ENCODE data around the gene SIX2. TPM values are rescaled to one million over a fixed set of nuclear protein-coding genes. Genes with fewer than 3 reads are reported as not detected.

SIX2 gene
- total RNA-seq, 1 donor from 2014 or later = 0.16 TPM

DNA sequence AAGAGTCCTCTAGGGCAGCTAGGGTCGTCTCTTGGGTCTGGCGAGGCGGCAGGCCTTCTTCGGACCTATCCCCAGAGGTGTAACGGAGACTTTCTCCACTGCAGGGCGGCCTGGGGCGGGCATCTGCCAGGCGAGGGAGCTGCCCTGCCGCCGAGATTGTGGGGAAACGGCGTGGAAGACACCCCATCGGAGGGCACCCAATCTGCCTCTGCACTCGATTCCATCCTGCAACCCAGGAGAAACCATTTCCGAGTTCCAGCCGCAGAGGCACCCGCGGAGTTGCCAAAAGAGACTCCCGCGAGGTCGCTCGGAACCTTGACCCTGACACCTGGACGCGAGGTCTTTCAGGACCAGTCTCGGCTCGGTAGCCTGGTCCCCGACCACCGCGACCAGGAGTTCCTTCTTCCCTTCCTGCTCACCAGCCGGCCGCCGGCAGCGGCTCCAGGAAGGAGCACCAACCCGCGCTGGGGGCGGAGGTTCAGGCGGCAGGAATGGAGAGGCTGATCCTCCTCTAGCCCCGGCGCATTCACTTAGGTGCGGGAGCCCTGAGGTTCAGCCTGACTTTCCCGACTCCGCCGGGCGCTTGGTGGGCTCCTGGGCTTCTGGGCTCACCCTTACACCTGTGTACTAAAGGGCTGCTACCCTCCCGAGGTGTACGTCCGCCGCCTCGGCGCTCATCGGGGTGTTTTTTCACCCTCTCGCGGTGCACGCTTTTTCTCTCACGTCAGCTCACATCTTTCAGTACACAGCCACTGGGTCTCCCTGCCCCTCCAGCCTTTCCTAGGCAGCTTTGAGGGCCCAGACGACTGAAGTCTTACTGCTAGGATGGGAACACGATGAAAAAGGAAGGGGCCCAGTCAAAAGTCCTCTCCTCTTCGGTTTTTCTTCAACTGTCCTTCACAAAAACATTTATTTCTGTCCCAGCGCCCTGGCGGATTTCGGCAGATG lies 8.1 kb downstream of the SIX2 start:
- no peak for DNase-seq

DNA sequence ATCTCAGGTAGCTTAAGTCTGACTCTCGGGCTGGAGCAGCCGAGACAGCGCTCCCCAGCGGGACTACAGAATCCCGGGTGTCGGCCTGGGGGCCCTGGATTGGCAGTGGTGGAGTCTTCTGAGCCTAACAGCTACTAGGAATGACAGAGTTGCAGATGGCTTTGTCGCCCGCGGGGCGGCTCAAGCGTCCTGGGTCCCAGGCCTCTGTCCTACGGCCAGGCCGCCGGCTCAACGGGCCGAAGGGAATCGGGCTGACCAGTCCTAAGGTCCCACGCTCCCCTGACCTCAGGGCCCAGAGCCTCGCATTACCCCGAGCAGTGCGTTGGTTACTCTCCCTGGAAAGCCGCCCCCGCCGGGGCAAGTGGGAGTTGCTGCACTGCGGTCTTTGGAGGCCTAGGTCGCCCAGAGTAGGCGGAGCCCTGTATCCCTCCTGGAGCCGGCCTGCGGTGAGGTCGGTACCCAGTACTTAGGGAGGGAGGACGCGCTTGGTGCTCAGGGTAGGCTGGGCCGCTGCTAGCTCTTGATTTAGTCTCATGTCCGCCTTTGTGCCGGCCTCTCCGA lies 8.8 kb downstream of the SIX2 start:
- DNase-seq = no peak

GRCh38 chr2:44999540-44999939 lies 9.7 kb downstream of the SIX2 start:
- DNase-seq = no peak

GRCh38 chr2:44997963-44998362 lies 11.3 kb downstream of the SIX2 start:
- no peak for DNase-seq

- DNase-seq = no peak
Measured at GRCh38 chr2:44996356-44996755, 12.9 kb downstream of the SIX2 start.

DNA sequence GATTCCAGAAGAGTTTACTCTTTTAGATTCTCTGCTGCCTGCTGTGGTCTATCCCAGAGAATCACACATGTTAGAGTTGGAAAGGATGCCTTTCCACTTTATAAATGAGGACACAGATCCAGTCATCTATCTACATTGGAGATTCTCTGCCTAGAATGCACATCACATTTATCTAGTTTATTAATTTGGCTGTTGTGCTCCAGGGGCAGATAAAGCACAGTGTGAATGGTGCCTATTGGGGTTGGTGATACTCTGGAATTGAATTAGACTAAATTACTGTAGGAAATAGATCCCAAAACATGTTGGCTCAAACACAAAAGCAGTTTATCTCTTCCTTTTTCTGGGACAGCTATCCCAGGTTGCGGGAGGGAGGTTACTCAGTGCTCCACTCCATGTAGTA lies 14.9 kb downstream of the SIX2 start:
- DNase-seq = no peak

GRCh38 chr2:44989176-44989575 lies 20.1 kb downstream of the SIX2 start:
- DNase-seq = no peak

- no peak for DNase-seq
Measured at GRCh38 chr2:44983836-44984604, 25.2 kb downstream of the SIX2 start.

DNA sequence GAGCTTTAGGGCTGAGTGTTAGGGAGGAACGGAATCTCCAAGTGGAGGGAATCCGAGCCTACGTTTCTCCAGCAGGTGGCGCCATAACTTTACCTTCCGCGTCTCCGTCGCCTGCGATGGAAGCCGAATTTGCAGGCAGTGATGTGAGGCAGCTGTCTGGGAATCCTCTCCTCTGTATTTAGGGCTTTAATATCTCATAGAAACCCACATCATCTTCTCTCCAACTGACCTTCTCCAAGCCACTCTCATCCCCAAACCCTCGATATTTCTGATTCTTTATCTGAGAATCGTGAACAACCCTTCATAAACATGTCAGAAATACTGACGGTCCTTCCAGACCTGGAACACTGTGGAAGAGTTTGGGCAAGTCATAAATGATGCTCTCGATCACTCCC lies 27.5 kb downstream of the SIX2 start:
- peak; percentile 37 for DNase-seq

- no peak for DNase-seq
Measured at GRCh38 chr2:44980751-44981713, 28.2 kb downstream of the SIX2 start.

GRCh38 chr2:44979581-44979980 lies 29.7 kb downstream of the SIX2 start:
- no peak for DNase-seq

DNA sequence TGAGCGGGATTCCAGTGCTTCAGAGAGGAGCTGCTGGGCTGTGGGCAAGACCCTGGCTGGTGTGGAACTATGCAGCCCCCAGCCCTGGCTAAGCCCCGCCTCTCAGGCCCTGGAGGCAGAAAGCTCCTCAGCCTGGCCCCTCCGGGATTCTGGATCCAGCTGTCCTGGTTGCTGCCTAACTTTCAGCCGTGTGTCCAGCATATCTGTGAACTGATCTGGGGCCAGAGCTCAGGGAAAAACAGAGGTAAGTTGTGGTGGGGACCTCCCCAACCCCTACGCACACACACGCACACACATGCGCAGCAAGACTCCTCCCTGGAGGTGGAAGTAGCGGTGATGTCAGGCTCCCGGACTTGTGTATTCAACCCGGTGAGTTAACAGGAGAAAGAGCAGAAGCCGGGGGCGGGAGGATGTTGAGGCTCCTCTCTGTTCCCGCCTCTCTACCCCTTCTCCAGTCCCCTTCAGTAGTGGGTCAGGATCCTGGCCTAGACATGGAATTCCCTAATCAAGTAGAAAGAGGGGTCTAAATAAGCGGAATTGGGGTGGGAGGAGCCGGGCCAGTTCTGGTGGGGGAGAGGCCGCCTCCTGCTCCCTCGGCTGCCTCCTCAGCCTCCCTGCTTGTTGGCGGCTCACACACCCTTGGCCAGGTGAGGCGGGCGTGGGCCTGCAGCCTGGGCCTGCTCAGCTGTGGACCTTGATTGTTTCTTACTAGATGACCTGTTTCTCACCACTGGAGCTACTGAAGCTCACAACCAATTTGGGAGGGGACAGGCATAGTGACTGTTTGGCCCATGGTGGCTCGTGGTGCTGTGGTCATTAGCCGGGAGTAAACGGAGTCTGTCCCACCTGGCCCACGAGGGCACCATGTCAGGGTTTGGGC lies 33.4 kb downstream of the SIX2 start:
- DNase-seq = no peak

- DNase-seq = no peak
Measured at GRCh38 chr2:44974064-44974715, 35.1 kb downstream of the SIX2 start.

DNA sequence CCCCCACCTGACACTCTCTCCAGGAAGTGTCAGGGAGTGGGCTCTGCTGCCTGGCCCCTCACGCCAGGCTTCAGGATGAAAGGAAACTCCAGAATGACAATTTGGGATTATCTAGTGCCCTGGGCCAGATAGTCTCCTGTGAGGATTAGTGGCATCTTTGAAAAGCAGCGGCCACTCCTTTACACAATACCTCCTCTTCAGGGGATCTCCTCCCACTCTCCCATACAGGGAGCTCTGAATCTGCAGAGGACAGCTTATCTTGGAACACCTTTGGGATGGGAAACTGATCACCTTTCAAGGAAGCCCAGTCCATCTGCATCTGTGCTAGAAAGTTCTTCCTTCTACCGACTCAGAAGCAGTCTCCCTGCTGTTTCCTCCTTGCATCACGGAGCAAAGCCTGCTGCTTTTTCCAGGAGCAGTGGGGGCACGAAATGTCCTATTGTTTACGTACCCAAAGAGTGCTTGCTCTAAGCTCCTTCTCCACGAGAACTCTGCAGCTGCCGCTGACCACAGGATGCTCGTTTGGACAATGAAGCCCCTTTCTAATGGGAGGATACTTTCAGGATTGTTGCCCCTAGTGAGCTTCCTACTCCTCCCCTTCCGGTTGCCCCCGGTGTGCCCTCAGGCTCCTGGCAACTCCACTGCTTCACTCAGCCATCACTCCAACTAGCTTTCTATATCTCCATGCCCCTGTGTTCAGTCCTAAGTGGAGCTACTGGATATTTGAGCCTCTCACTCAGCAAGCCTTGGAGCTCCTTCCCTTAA lies 36.3 kb downstream of the SIX2 start:
- no peak for DNase-seq

GRCh38 chr2:44970846-44971450 lies 38.3 kb downstream of the SIX2 start:
- no peak for DNase-seq

DNA sequence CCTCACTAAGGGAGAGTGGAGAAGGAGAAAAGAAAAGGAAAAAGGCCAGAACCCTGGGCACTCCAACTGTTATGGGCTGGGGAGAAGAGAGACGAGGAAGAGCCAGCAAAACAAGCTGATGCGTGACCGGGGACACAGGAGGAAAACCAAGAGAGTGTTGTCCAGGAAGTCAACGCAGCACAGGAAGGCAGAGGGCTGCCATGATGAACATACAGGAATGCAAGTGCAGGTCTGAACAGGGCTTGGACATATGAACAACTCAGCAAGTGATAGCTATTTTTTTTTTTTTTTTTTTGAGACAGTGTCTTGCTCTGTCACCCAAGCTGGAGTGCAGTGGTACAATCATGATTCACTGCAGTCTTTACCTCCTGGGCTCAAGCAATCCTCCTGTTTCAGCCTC lies 39.3 kb downstream of the SIX2 start:
- DNase-seq = no peak

DNA sequence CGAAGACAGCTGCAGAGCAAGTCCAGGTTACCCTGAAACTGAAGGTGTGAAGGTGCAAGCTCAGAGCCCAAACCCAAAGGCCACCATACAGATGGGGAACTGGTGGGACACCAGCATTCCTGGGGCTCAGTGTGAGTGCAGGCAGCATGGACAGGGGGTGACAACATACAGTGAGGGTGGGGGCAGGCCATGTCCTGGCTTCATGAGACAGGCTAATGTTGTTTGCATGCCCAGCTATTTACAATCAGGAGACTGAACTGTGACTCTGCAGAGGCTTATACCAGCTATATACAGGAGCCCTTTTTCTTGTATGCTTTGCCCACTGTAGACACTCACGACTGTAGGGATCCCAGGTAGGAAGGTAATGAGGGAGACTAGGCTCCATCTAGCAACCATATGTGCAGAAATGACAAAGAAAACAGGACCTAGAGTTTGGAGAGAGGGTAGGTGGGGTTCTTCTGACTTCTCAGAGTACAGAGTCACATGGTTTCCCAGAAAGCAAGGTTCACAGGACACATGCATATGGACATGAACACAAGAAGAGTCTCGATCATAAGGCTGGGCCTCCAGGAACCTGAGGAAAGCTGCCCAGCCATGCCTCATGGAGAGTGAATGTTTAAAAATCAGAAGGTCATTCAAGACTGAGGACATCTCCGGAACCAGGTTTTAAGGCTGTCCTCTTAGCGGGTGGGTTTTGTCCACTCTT lies 41.4 kb downstream of the SIX2 start:
- no peak for DNase-seq

DNA sequence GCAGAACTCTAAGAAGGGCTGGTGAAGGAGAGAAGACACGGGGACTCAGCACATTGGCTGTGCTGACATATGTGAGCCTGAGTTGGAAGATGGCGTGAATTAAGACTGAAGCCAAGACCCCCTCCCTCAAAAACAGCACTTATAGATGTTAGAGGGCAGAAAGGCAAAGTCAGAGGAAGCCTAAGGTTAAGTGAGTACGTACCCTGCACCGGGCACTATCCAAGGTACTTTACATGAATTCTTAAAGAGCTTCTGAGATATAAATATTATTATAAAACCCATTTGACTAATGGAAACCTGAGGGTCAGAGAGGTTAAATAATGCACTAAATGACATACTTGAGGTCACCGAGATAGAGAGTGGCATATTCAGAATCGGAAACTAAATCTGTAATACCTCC lies 42.2 kb downstream of the SIX2 start:
- no peak for DNase-seq

DNA sequence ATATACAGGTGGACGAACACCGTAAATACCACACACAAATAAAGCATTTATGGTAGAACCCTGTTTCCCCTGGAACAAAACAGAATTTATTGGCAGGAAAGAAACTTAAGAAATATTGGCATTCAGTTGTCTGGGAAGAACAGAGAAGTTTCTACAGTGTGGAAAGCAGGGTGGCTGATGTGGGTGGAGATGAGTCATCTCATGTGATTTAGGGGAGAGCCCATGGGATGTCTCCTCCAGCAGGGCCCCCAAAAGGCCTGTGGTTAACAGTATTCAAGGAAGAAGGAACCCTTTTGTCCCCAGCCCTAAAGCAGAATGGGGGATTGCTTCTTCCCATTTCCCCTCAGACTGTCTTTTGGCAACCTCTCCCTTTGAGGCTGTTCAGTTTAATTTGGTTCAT lies 43.6 kb downstream of the SIX2 start:
- no peak for DNase-seq

All from occipital lobe (tissue), 2 donors.